IMR-90 (cell line): ENCODE measurements around the gene GON7. TPM values are rescaled to one million over a fixed set of nuclear protein-coding genes. Genes with fewer than 3 reads are reported as not detected.
"Not testable (repeated sequence)": the region's sequence is repeated elsewhere in the genome, so short reads cannot be mapped to it uniquely, and the experiment has no call there.

Experiments
- ATAC-seq: fragments of 200-7000 bp; cut with Tn5 transposase; 2 replicates; pipeline ENCODE4 v1.9.1; 2020; ENCODE audit warnings: low read depth, mild to moderate bottlenecking, moderate library complexity
- BruUV-seq: library from RNA; stranded (reverse); fragments of 400-500 nt; replicated peaks from 2 replicates; lab custom pipeline; 2021; lab: Mats Ljungman, UMichigan
- CTCF ChIA-PET: fragments of 300-600 bp; formaldehyde crosslinking; extraction: SDS; loops from one replicate; lab custom pipeline; 2021; ENCODE audit warnings: antibody characterized with exemption; lab: Yijun Ruan, JAX
- POLR2A ChIA-PET: fragments of 300-600 bp; sonication (Branson Sonifier 250); formaldehyde crosslinking; loops from one replicate; lab custom pipeline; 2022; ENCODE audit warnings: antibody characterized with exemption; ENCODE audit not compliant: unreplicated experiment; lab: Charles Lee
- DNase-seq: peaks from one replicate; pipeline ENCODE4 v3.0.0; 2013
- H2AFZ ChIP-seq: replicated peaks from 2 replicates; pipeline ENCODE3; 2013; ENCODE audit warnings: low read length, mild to moderate bottlenecking; ENCODE audit not compliant: poor library complexity
- H2AK5ac ChIP-seq: 2 replicates; pipeline ENCODE4 v1.6.1; 2013; ENCODE audit warnings: low read depth, low read length, inconsistent platforms
- H2AK9ac ChIP-seq: replicated peaks from 2 replicates; pipeline ENCODE3; 2013; ENCODE audit warnings: mild to moderate bottlenecking, low read depth, low read length, moderate library complexity; ENCODE audit not compliant: poor library complexity
- H2BK120ac ChIP-seq: 2 replicates; pipeline ENCODE4 v1.6.1; 2013; ENCODE audit warnings: low read depth, low read length, inconsistent platforms
- H2BK15ac ChIP-seq: 3 replicates; pipeline ENCODE4 v1.6.1; 2013; ENCODE audit warnings: low read depth, low read length, inconsistent platforms
- H2BK20ac ChIP-seq: 2 replicates; pipeline ENCODE4 v1.6.1; 2013; ENCODE audit warnings: low read depth, mild to moderate bottlenecking, inconsistent platforms, low read length, moderate library complexity
- H2BK5ac ChIP-seq: 2 replicates; pipeline ENCODE4 v1.6.1; 2013; ENCODE audit warnings: mild to moderate bottlenecking, low read depth, low read length, inconsistent platforms; ENCODE audit not compliant: poor library complexity, severe bottlenecking
- H3K14ac ChIP-seq: replicated peaks from 2 replicates; pipeline ENCODE4 v1.6.1; 2013; ENCODE audit warnings: low read depth, low read length, inconsistent platforms
- H3K18ac ChIP-seq: 2 replicates; pipeline ENCODE4 v1.6.1; 2013; ENCODE audit warnings: low read depth, low read length, control low read depth
- H3K23ac ChIP-seq: 2 replicates; pipeline ENCODE4 v1.6.1; 2013; ENCODE audit warnings: low read depth, low read length, inconsistent platforms
- H3K27ac ChIP-seq: 2 replicates; pipeline ENCODE4 v1.5.1; 2013; ENCODE audit warnings: mild to moderate bottlenecking, control low read depth, low read length; ENCODE audit not compliant: insufficient read depth
- H3K27me3 ChIP-seq: 2 replicates; pipeline ENCODE4 v1.6.1; 2013; ENCODE audit warnings: low read length; ENCODE audit not compliant: control insufficient read depth, insufficient read depth
- H3K36me3 ChIP-seq: 2 replicates; pipeline ENCODE4 v1.6.1; 2013; ENCODE audit warnings: low read length, mixed read lengths; ENCODE audit not compliant: control insufficient read depth, insufficient read depth
- H3K4ac ChIP-seq: 2 replicates; pipeline ENCODE4 v1.6.1; 2013; ENCODE audit warnings: low read depth, low read length, inconsistent platforms
- H3K4me1 ChIP-seq: 2 replicates; pipeline ENCODE4 v1.6.1; 2013; ENCODE audit warnings: low read length, mixed read lengths; ENCODE audit not compliant: control insufficient read depth, insufficient read depth
- H3K4me2 ChIP-seq: 2 replicates; pipeline ENCODE4 v1.6.1; 2013; ENCODE audit warnings: low read depth, mild to moderate bottlenecking, control low read depth, low read length, moderate library complexity
- H3K4me3 ChIP-seq: 2 replicates; pipeline ENCODE4 v1.5.1; 2013; ENCODE audit warnings: low read depth, mild to moderate bottlenecking, control low read depth, low read length, moderate library complexity; ENCODE audit not compliant: insufficient read depth
- H3K56ac ChIP-seq: 2 replicates; pipeline ENCODE4 v1.6.1; 2013; ENCODE audit warnings: low read length, inconsistent platforms; ENCODE audit not compliant: insufficient read depth; ENCODE audit errors: extremely low read depth
- H3K79me1 ChIP-seq, 2 experiments: 2 replicates each; pipeline ENCODE4 v1.6.1; 2013; ENCODE audit warnings: low read length in 2 of 2, inconsistent platforms in 1 of 2, low read depth in 1 of 2
- H3K9ac ChIP-seq: 2 replicates; pipeline ENCODE4 v1.6.1; 2013; ENCODE audit warnings: low read depth, low read length, control low read depth
- H3K9me1 ChIP-seq: 2 replicates; pipeline ENCODE4 v1.6.1; 2013; ENCODE audit warnings: low read length, inconsistent platforms; ENCODE audit not compliant: insufficient read depth
- H3K9me3 ChIP-seq: 2 replicates; pipeline ENCODE4 v1.6.1; 2013; ENCODE audit warnings: low read length; ENCODE audit not compliant: control insufficient read depth, insufficient read depth
- H4K20me1 ChIP-seq: 2 replicates; pipeline ENCODE4 v1.6.1; 2013; ENCODE audit warnings: low read length, inconsistent platforms; ENCODE audit not compliant: insufficient read depth
- H4K5ac ChIP-seq: 2 replicates; pipeline ENCODE4 v1.6.1; 2013; ENCODE audit warnings: mild to moderate bottlenecking, low read depth, low read length, control low read depth
- H4K8ac ChIP-seq, 2 experiments: 2 replicates each; pipeline ENCODE4 v1.6.1; 2013; ENCODE audit warnings: low read depth in 2 of 2, low read length in 2 of 2, control low read depth in 1 of 2, inconsistent platforms in 1 of 2
- H4K91ac ChIP-seq: 2 replicates; pipeline ENCODE4 v1.6.1; 2013; ENCODE audit warnings: low read depth, low read length, inconsistent platforms; ENCODE audit not compliant: insufficient read depth
- BHLHE40 ChIP-seq: fragments of 150-350 bp; IDR thresholded peaks from 2 replicates; pipeline ENCODE4 v1.6.1; 2016; ENCODE audit warnings: mild to moderate bottlenecking, low read depth, low read length
- CEBPB ChIP-seq: IDR thresholded peaks from 2 replicates; pipeline ENCODE4 v1.6.1; 2012; ENCODE audit warnings: low read depth, low read length, improper control_type of control experiment
- FOS ChIP-seq: fragments of 150-350 bp; IDR thresholded peaks from 2 replicates; pipeline ENCODE4 v1.6.1; 2016; ENCODE audit warnings: low read depth, low read length
- MAZ ChIP-seq: IDR thresholded peaks from 2 replicates; pipeline ENCODE4 v1.6.1; 2012; ENCODE audit warnings: low read depth, mild to moderate bottlenecking, low read length, improper control_type of control experiment, moderate library complexity, borderline replicate concordance
- RAD21 ChIP-seq: IDR thresholded peaks from 2 replicates; pipeline ENCODE4 v1.6.1; 2012; ENCODE audit warnings: low read length, improper control_type of control experiment
- RCOR1 ChIP-seq: IDR thresholded peaks from 2 replicates; pipeline ENCODE4 v1.6.1; 2012; ENCODE audit warnings: mild to moderate bottlenecking, low read length, improper control_type of control experiment; ENCODE audit not compliant: insufficient replicate concordance
- WGBS, 2 experiments: methylation state at CpG; one replicate each; pipeline versions ENCODE4 v1.1.5 to v1.1.7; 2013; ENCODE audit warnings: missing lambda C conversion rate in 2 of 2; ENCODE audit not compliant: insufficient read length in 1 of 2; ENCODE audit errors: extremely low coverage in 2 of 2; 5-methylcytosine and 5-hydroxymethylcytosine counted together
- dilution Hi-C: fragments of 300-500 bp; cut with HindIII; formaldehyde crosslinking; loops from one replicate; pipeline ENCODE4 v1.14.3; 2018; ENCODE audit warnings: low sequenced_read_pairs; ENCODE audit not compliant: unreplicated experiment
- in situ Hi-C: fragments of 300-500 bp; cut with MboI; formaldehyde crosslinking; loops from 3 replicates; pipeline ENCODE4 v1.14.3; 2019; ENCODE audit warnings: low sequenced_read_pairs, inconsistent platforms, mixed read lengths
- intact Hi-C: fragments of 100-400 bp; cut with micrococcal nuclease; formaldehyde crosslinking; loops from 2 replicates; pipeline ENCODE4 v1.10.0; 2022
- polyA plus RNA-seq, 3 experiments: library from polyadenylated mRNA; depleted of rRNA; stranded (reverse); fragments of >200 nt; gene quantifications; 2 replicates each; pipeline ENCODE4 v1.2.3, GENCODE V29; 2012; ENCODE audit warnings: low replicate concordance in 1 of 3
- total RNA-seq: library from RNA; depleted of rRNA; stranded (reverse); fragments of >200 nt; gene quantifications from 2 replicates; pipeline ENCODE4 v1.2.3, GENCODE V29; 2012

Gene GON7
- total and polyA plus RNA-seq, 2 of the 4 experiments (the other 2 are of a cell fraction) = 4.3 to 7.8 TPM

DNA sequence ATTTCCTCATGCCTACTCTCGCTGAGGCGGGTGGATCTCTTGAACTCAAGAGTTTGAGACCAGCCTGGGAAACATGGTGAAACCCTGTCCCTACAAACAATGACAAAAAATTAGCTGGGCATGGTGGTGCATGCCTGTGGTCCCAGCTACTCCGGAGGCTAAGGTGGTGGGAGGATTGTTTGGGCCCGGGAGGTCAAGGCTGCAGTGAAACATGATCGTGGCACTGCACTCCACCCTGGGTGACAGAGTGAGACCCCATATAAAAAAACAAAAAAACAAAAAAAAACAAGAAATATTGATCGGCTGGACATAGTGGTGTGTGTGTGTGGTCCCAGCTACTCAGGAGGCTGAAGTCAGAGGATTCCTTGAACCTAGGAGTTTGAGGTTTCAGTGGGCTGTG lies 31.4 kb downstream of the GON7 start:
- in situ Hi-C loops = no loop called here
- CTCF ChIA-PET = interaction anchor here (0.5 to 1.0 kb wide), 2 partner anchors 62 to 274 kb away, joined by 3 to 4 read pairs; no protein-coding TSS in a partner anchor

DNA sequence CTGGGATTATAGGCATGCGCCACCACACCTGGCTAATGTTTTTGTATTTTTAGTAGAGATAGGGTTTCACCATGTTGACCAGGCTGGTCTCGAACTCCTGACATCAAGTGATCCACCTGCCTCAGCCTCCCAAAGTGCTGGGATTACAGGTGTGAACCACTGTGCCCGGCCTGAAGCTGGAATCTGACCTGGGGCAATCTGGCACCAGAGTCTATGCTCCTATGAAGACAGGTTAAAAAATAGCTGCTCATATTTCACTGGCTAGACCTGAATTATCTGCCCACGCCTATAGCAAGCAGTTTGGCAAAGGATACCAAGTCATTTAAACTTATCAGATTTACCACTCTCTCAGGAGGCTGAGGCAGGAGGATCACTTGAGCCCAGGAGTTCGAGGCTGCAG lies 32.1 kb downstream of the GON7 start:
- dilution Hi-C loops = not testable (repeated sequence)

More for the DNA sequence above, 31.4 kb downstream of the GON7 start:
- H4K8ac ChIP-seq = no peak overlapping the region
- no peak overlapping the region for H4K5ac ChIP-seq
- dilution Hi-C loops = no loop called here
- no peak overlapping the region for H2AK5ac ChIP-seq
- H4K91ac ChIP-seq = no peak overlapping the region
- H3K4me2 ChIP-seq = no peak overlapping the region
- no peak overlapping the region for H3K14ac ChIP-seq
- no peak overlapping the region for H2BK120ac ChIP-seq
- no peak for DNase-seq
- H4K20me1 ChIP-seq = no peaks in the 10 kb centered on the region
- no peak overlapping the region for H3K18ac ChIP-seq
- no TSS peak for BruUV-seq
- no peaks in the 10 kb centered on the region for H3K79me1 ChIP-seq
- intact Hi-C loops = no loop called here
- no peak for ATAC-seq
- H3K56ac ChIP-seq = no peak overlapping the region
- H2BK15ac ChIP-seq = no peak overlapping the region
- H3K9me1 ChIP-seq = no peaks in the 10 kb centered on the region
- WGBS, 2 experiments = no CpG with 5 or more reads among the region's 6 CpGs
- no peaks in the 10 kb centered on the region for H3K4me1 ChIP-seq
- peaks cover 9% of the 10 kb centered on the region for H3K27me3 ChIP-seq
- no peaks in the 10 kb centered on the region for H3K36me3 ChIP-seq
- no peak overlapping the region for H3K27ac ChIP-seq
- POLR2A ChIA-PET = no interaction called here
- TF ChIP-seq RCOR1 = no peak
- TF ChIP-seq FOS = no peak
- TF ChIP-seq RAD21 = no peak
- TF ChIP-seq BHLHE40 = no peak
- TF ChIP-seq MAZ = no peak
- TF ChIP-seq CEBPB = no peak
- no peak overlapping the region for H2BK5ac ChIP-seq
- no peak overlapping the region for H2AK9ac ChIP-seq
- H3K4ac ChIP-seq = no peak overlapping the region
- H2AFZ ChIP-seq = no peak overlapping the region
- no peak overlapping the region for H2BK20ac ChIP-seq
- no peak overlapping the region for H3K23ac ChIP-seq
- H3K9me3 ChIP-seq = no peaks in the 10 kb centered on the region
- H3K4me3 ChIP-seq = no peak overlapping the region
- no peak overlapping the region for H3K9ac ChIP-seq

More for the DNA sequence above, 32.1 kb downstream of the GON7 start:
- H2BK15ac ChIP-seq, H2AFZ ChIP-seq, H3K23ac ChIP-seq, CTCF ChIA-PET, H2BK5ac ChIP-seq, H3K4ac ChIP-seq, H2AK5ac ChIP-seq, ATAC-seq, DNase-seq, in situ Hi-C loops, H3K4me1 ChIP-seq, intact Hi-C loops, H2BK20ac ChIP-seq, H3K9me3 ChIP-seq, H4K20me1 ChIP-seq, H3K36me3 ChIP-seq, H3K56ac ChIP-seq, H3K27ac ChIP-seq, BruUV-seq, H4K8ac ChIP-seq, H3K14ac ChIP-seq, H4K5ac ChIP-seq, H3K4me3 ChIP-seq, H3K27me3 ChIP-seq, H3K18ac ChIP-seq, H3K79me1 ChIP-seq, H4K91ac ChIP-seq, H3K9ac ChIP-seq, POLR2A ChIA-PET, H3K9me1 ChIP-seq, H2BK120ac ChIP-seq, H2AK9ac ChIP-seq, H3K4me2 ChIP-seq: not testable (repeated sequence)
- 40% methylated on average over 1 of the region's 5 CpGs; no CpG with 5 or more reads in 1 of the 2 experiments for WGBS, 2 experiments
